ENCODE measurements around the gene DPP10.
"Not testable (repeated sequence)": the region's sequence is repeated elsewhere in the genome, so short reads cannot be mapped to it uniquely, and the experiment has no call there.

DPP10 gene

GRCh38 chr2:114742245-114742644 is 299.8 kb downstream of the DPP10 start:
- no peak for DNase-seq (ENCODE audit: low read depth)

GRCh38 chr2:114745700-114746099 is 303.3 kb downstream of the DPP10 start:
- no peak for DNase-seq (ENCODE audit: low read depth)
- no peak for TF ChIP-seq CTCF (IDR thresholded peaks at IDR 0.05; ENCODE audit: low read length, missing control alignments)
- no peak overlapping the region for H3K4me3 ChIP-seq (replicated peaks; ENCODE audit: low read depth, low read length)

More at GRCh38 chr2:114742245-114742644, 299.8 kb downstream of the DPP10 start:
- no peak for TF ChIP-seq CTCF (IDR thresholded peaks at IDR 0.05; ENCODE audit: low read length, missing control alignments)
- no peak overlapping the region for H3K4me3 ChIP-seq (replicated peaks; ENCODE audit: low read depth, low read length)

DNA sequence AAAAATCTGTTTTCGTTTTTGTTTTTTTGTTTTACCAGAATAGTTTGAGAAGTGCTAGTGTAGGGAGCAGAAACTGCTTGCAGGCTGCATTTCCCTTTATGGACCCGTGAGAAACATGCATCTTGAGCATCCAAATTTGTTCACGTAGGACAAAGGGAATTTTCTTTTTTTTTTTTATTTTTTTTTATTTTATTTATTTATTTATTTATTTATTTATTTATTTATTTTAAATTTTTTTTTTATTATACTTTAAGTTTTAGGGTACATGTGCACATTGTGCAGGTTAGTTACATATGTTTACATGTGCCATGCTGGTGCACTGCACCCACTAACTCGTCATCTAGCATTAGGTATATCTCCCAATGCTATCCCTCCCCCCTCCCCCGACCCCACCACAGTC is 305.7 kb downstream of the DPP10 start:
- DNase-seq (ENCODE audit: low read depth); H3K4me3 ChIP-seq (replicated peaks; ENCODE audit: low read depth, low read length): not testable (repeated sequence)

- DNase-seq (ENCODE audit: low read depth): no peak
- TF ChIP-seq CTCF (IDR thresholded peaks at IDR 0.05; ENCODE audit: low read length, missing control alignments): no peak
- no peak overlapping the region for H3K4me3 ChIP-seq (replicated peaks; ENCODE audit: low read depth, low read length)
Measured at GRCh38 chr2:114752425-114752824, 310.0 kb downstream of the DPP10 start.

- H3K4me3 ChIP-seq (replicated peaks; ENCODE audit: low read depth, low read length): no peak overlapping the region
- no peak for TF ChIP-seq CTCF (IDR thresholded peaks at IDR 0.05; ENCODE audit: low read length, missing control alignments)
Measured at GRCh38 chr2:114753145-114753544, 310.7 kb downstream of the DPP10 start.

GRCh38 chr2:114754907-114755563 is 312.6 kb downstream of the DPP10 start:
- no peak for DNase-seq (ENCODE audit: low read depth)
- TF ChIP-seq CTCF (IDR thresholded peaks at IDR 0.05; ENCODE audit: low read length, missing control alignments): no peak
- H3K4me3 ChIP-seq (replicated peaks; ENCODE audit: low read depth, low read length): no peak overlapping the region

More at GRCh38 chr2:114753145-114753544, 310.7 kb downstream of the DPP10 start:
- DNase-seq (ENCODE audit: low read depth): no peak

- DNase-seq (ENCODE audit: low read depth): no peak
- no peak overlapping the region for H3K4me3 ChIP-seq (replicated peaks; ENCODE audit: low read depth, low read length)
- no peak for TF ChIP-seq CTCF (IDR thresholded peaks at IDR 0.05; ENCODE audit: low read length, missing control alignments)
Measured at GRCh38 chr2:114762376-114762775, 319.9 kb downstream of the DPP10 start.
